ENCODE data around the gene TMEM258. TPM values are rescaled to one million over a fixed set of nuclear protein-coding genes. Genes with fewer than 3 reads are reported as not detected.

Gene TMEM258
- total RNA-seq, 1 donor from 2014 or later, result 71.4 TPM

DNA sequence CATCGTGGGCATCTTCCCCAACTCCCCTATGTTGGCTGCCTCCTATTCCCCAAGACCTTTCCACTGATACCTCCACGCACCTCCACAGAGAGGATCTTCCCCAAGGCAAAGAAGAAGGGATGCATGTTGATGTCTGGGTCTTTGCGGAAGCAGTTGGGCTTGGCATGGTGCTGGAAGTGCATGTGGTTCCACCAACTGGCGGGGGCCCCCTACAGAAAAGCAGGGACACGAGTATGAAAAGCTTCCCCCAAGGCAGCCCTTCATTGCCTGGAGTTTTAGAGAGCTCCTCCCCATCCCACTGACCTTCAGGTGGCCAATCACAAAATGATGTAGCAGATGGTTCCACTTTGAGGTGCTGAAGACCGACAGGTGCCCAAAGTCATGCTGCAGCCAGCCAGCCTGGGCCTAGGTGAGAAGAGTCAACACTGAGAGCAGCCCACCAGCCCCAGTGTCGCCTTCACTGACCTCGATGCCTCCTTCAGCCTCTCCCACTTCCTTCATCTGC lies 18.3 kb upstream of the TMEM258 start:
- peaks cover 7% of the 10 kb centered on the region for H3K9me3 Mint-ChIP-seq

GRCh38 chr11:61806785-61807184 lies 14.4 kb upstream of the TMEM258 start:
- no peaks in the 10 kb centered on the region for H3K27me3 ChIP-seq
- peaks cover 21% of the 10 kb centered on the region for H4K20me1 ChIP-seq (ENCODE audit: low read depth)
- Mint-ChIP-seq H3K27ac (no peak overlapping the region), H3K9me3 (no peaks in the 10 kb centered on the region), H3K4me3 (no peak overlapping the region), H3K27me3 (ENCODE audit: insufficient read depth, low read depth) (peaks cover 5% of the 10 kb centered on the region), H3K4me1 (no peaks in the 10 kb centered on the region), H3K36me3 (peaks cover 67% of the 10 kb centered on the region)
- H3K9me3 ChIP-seq (ENCODE audit: low read depth), result no peaks in the 10 kb centered on the region
- H3K4me1 ChIP-seq, result no peaks in the 10 kb centered on the region
- TF ChIP-seq EZH2phosphoT487 (IDR thresholded peaks at IDR 0.05), result no peak
- TF ChIP-seq, protein P1, sequence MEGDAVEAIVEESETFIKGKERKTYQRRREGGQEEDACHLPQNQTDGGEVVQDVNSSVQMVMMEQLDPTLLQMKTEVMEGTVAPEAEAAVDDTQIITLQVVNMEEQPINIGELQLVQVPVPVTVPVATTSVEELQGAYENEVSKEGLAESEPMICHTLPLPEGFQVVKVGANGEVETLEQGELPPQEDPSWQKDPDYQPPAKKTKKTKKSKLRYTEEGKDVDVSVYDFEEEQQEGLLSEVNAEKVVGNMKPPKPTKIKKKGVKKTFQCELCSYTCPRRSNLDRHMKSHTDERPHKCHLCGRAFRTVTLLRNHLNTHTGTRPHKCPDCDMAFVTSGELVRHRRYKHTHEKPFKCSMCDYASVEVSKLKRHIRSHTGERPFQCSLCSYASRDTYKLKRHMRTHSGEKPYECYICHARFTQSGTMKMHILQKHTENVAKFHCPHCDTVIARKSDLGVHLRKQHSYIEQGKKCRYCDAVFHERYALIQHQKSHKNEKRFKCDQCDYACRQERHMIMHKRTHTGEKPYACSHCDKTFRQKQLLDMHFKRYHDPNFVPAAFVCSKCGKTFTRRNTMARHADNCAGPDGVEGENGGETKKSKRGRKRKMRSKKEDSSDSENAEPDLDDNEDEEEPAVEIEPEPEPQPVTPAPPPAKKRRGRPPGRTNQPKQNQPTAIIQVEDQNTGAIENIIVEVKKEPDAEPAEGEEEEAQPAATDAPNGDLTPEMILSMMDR (IDR thresholded peaks at IDR 0.05), result no peak
- H3K4me3 ChIP-seq, result no peak overlapping the region
- H3K9ac ChIP-seq, result no peak overlapping the region
- no peak for DNase-seq (ENCODE audit: low spot score)
- H2AFZ ChIP-seq (replicated peaks), result no peak overlapping the region
- H3F3A ChIP-seq (ENCODE audit: low read depth), result peaks cover 13% of the 10 kb centered on the region
- H3K4me2 ChIP-seq, result no peak overlapping the region
- peaks cover 11% of the 10 kb centered on the region for H3K79me2 ChIP-seq (ENCODE audit: low read depth)
- H3K27ac ChIP-seq, result no peak overlapping the region
- H3K36me3 ChIP-seq, result peaks cover 14% of the 10 kb centered on the region

More for the DNA sequence above, 18.3 kb upstream of the TMEM258 start:
- H3K9ac ChIP-seq, result no peak overlapping the region
- no peak overlapping the region for H2AFZ ChIP-seq (replicated peaks)
- peaks cover 4% of the 10 kb centered on the region for H3K4me1 ChIP-seq
- Mint-ChIP-seq H3K4me3 (no peak overlapping the region), H3K27me3 (ENCODE audit: insufficient read depth, low read depth) (peaks cover 4% of the 10 kb centered on the region), H3K36me3 (peaks cover 62% of the 10 kb centered on the region), H3K27ac (no peak overlapping the region), H3K4me1 (peaks cover 11% of the 10 kb centered on the region)
- H4K20me1 ChIP-seq (ENCODE audit: low read depth), result peaks cover 20% of the 10 kb centered on the region
- H3F3A ChIP-seq (ENCODE audit: low read depth), result peaks cover 26% of the 10 kb centered on the region
- H3K36me3 ChIP-seq, result peaks cover 14% of the 10 kb centered on the region
- peaks cover 45% of the 10 kb centered on the region for H3K79me2 ChIP-seq (ENCODE audit: low read depth)
- no peaks in the 10 kb centered on the region for H3K9me3 ChIP-seq (ENCODE audit: low read depth)
- DNase-seq (ENCODE audit: low spot score), result no peak
- H3K27me3 ChIP-seq, result no peaks in the 10 kb centered on the region
- H3K4me3 ChIP-seq, result no peak overlapping the region
- H3K4me2 ChIP-seq, result no peak overlapping the region
- H3K27ac ChIP-seq, result no peak overlapping the region
- TF ChIP-seq EZH2phosphoT487 (IDR thresholded peaks at IDR 0.05), result no peak
- TF ChIP-seq EZH2 (IDR thresholded peaks at IDR 0.05), result no peak
- TF ChIP-seq, protein P1 (IDR thresholded peaks at IDR 0.05), result no peak

- no peak overlapping the region for H3K4me3 ChIP-seq
- no peaks in the 10 kb centered on the region for H3K4me1 ChIP-seq
- H2AFZ ChIP-seq (replicated peaks), result no peak overlapping the region
- H3K9me3 Mint-ChIP-seq, result no peaks in the 10 kb centered on the region
- TF ChIP-seq, protein P1 (IDR thresholded peaks at IDR 0.05), result no peak
- TF ChIP-seq EZH2phosphoT487 (IDR thresholded peaks at IDR 0.05), result no peak
- TF ChIP-seq EZH2 (IDR thresholded peaks at IDR 0.05), result no peak
- no peaks in the 10 kb centered on the region for H3K27me3 ChIP-seq
- peaks cover 29% of the 10 kb centered on the region for H3F3A ChIP-seq (ENCODE audit: low read depth)
- peaks cover 65% of the 10 kb centered on the region for H3K36me3 Mint-ChIP-seq
- H3K4me2 ChIP-seq, result no peak overlapping the region
- no peak overlapping the region for H3K9ac ChIP-seq
- H3K9me3 ChIP-seq (ENCODE audit: low read depth), result no peaks in the 10 kb centered on the region
- no peak for DNase-seq (ENCODE audit: low spot score)
- peaks cover 17% of the 10 kb centered on the region for H4K20me1 ChIP-seq (ENCODE audit: low read depth)
- no peak overlapping the region for H3K27ac ChIP-seq
- H3K36me3 ChIP-seq, result peaks cover 14% of the 10 kb centered on the region
- peak overlapping the region; percentile 35 for H3K27ac Mint-ChIP-seq
- peaks cover 13% of the 10 kb centered on the region for H3K79me2 ChIP-seq (ENCODE audit: low read depth)
- H3K27me3 Mint-ChIP-seq (ENCODE audit: insufficient read depth, low read depth), result peaks cover 6% of the 10 kb centered on the region
- H3K4me3 Mint-ChIP-seq, result no peak overlapping the region
- no peaks in the 10 kb centered on the region for H3K4me1 Mint-ChIP-seq
These were observed 12.7 kb upstream of the TMEM258 start for GRCh38 chr11:61805146-61805545.

Measured in neural progenitor cell (in vitro differentiated cells).